HG02885 (cell line): ENCODE data around the gene TEP1.
"Not testable (repeated sequence)": the region's sequence is repeated elsewhere in the genome, so short reads cannot be mapped to it uniquely, and the experiment has no call there.

ENCODE experiments used
- ATAC-seq: cut with Tn5 transposase; IDR thresholded peaks from one replicate; pipeline ENCODE4 v1.9.1; 2021; ENCODE audit warnings: mild to moderate bottlenecking; ENCODE audit not compliant: unreplicated experiment, poor library complexity

Gene TEP1

GRCh38 chr14:20346713-20347112 is 66.6 kb downstream of the TEP1 start:
- no peak for ATAC-seq

GRCh38 chr14:20345366-20345765 is 67.9 kb downstream of the TEP1 start:
- no peak for ATAC-seq

- no peak for ATAC-seq
These were observed 69.5 kb downstream of the TEP1 start for GRCh38 chr14:20343862-20344220.

GRCh38 chr14:20343092-20343861 is 70.0 kb downstream of the TEP1 start, which contains the start of gene PARP2:
TSS of gene PARP2 (plus strand) at chr14:20343635. CDS start at chr14:20343642, 7 bp downstream.
- peak; percentile 91 for ATAC-seq

GRCh38 chr14:20341646-20342045 is 71.7 kb downstream of the TEP1 start:
- ATAC-seq, result no peak

GRCh38 chr14:20341032-20341431 is 72.3 kb downstream of the TEP1 start:
- ATAC-seq, result not testable (repeated sequence)

- ATAC-seq, result no peak
These were observed 79.3 kb downstream of the TEP1 start for GRCh38 chr14:20334017-20334416.

- no peak for ATAC-seq
These were observed 79.8 kb downstream of the TEP1 start for GRCh38 chr14:20333494-20333841.

- peak; percentile 98 for ATAC-seq
These were observed 80.4 kb downstream of the TEP1 start, which contains the start of gene CCNB1IP1 for GRCh38 chr14:20332788-20333493. TSS of gene CCNB1IP1 (minus strand) at chr14:20333279. CDS start at chr14:20316523, 16,756 bp downstream.

GRCh38 chr14:20332431-20332787 is 80.9 kb downstream of the TEP1 start:
- no peak for ATAC-seq

GRCh38 chr14:20331053-20331613 is 82.2 kb downstream of the TEP1 start:
- ATAC-seq, result no peak

GRCh38 chr14:20329355-20329754 is 83.9 kb downstream of the TEP1 start:
- ATAC-seq, result no peak

- no peak for ATAC-seq
These were observed 84.6 kb downstream of the TEP1 start for GRCh38 chr14:20328705-20329104.

GRCh38 chr14:20327005-20327869 is 86.1 kb downstream of the TEP1 start:
- peak; percentile 69 for ATAC-seq

GRCh38 chr14:20317720-20318119 is 95.6 kb downstream of the TEP1 start:
- ATAC-seq, result no peak
